Hindlimb muscle (tissue), 1 donor: ENCODE data around the gene C6orf120. TPM values are rescaled to one million over a fixed set of nuclear protein-coding genes. Genes with fewer than 3 reads are reported as not detected.
"Not testable (repeated sequence)": the region's sequence is repeated elsewhere in the genome, so short reads cannot be mapped to it uniquely, and the experiment has no call there.

Source experiments
- DNase-seq: peaks from one replicate; pipeline ENCODE4 v3.0.0-alpha.2; 2013
- polyA plus RNA-seq: library from polyadenylated mRNA; unstranded; fragments of 120-200 nt; gene quantifications from one replicate; pipeline ENCODE4 v1.2.1, GENCODE V29; 2013; ENCODE audit not compliant: insufficient read length

Gene C6orf120
- polyA plus RNA-seq, 1 donor, result 28.0 TPM

DNA sequence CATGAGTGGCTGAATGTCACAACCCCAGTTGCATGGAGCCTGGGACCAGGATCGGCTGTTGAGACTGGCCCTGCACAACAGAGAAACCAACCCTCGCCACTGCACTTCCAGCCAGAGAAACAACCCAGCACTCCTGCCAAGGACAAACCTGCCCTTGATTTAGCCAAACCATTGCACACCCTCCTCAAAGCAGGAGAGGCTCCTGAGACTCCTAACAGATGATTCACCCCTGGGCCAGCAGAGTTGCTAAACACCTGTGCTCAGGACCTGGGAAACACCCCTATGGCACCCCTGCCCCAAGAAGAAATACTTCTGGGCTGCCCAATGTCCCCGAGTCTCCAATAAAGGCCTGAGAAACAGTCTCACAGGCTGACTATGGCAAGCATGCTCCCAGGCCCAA, 17.9 kb upstream of the C6orf120 start:
- DNase-seq, result no peak

DNA sequence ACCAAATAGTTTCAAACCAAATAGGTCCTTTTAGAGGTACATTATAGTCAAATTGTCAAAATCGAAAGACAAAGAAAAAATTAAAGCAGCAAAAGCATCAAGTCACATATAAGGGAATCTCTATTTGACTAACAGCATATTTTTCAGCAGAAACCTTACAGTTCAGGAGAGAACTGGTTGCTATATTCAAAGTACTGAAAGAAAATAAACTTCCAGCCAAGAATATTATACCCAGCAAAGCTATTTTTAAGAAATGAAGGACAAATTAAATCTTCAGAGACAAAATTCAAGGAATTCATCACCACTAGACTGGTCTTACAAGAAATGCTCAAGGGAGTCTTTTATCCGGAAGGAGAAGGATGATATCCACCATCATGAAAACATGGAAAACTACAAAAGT, 16.1 kb upstream of the C6orf120 start:
- no peak for DNase-seq

DNA sequence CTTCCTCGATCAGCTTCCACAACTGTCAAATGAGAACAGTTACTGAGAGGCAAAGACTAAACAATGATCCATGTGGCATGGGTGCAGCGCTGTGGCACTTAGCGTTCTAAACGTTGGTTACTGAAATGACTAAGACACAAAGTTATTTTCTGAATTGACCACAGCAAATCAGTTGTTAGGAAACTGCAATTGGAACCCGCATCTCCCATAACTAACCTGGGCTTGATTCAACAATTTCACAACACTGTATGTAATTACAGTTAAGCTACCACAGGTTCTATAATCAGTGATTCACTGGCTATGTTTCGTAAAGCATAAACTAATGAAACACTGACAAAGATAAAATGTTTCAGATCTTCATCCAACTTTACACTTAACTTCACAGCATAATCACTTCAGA, 12.6 kb upstream of the C6orf120 start:
- no peak for DNase-seq

DNA sequence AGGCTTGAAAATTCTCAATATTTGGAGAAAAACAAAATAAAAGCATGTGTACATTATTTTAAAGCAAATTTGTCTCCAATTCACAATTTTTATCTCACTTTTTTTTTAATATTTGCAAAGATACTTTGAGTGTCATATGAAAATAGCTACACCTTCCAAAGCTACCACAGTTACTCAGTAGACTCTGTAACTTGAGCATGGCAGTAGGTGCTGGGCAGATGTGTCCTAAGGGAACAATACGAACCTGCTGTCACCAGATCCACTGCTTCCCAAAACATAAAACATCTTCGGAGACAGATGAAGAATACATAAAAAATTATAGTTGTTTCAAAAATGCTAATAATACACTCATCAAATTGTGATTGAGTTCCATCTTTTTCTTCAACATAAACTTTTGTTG, 10.7 kb upstream of the C6orf120 start:
- no peak for DNase-seq

DNA sequence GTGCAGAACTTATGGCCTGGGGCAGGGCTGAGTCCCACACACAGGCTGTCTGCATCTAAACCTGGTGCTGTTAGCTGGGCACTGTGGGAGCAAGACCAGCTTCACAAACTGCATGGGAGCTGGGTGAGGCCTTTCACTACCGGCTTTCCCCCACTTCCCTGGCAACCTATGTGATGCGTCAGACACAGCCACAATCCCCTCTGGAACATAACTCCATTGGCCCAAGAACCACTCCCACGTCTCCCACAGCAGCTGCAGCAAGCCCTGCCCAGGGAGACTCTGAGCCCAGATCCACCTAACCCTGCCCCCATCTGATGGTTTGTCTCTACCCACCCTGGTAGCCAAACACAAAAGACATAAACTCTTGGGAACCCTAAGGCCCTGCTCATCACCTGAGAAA, 9.4 kb upstream of the C6orf120 start:
- DNase-seq, result no peak

DNA sequence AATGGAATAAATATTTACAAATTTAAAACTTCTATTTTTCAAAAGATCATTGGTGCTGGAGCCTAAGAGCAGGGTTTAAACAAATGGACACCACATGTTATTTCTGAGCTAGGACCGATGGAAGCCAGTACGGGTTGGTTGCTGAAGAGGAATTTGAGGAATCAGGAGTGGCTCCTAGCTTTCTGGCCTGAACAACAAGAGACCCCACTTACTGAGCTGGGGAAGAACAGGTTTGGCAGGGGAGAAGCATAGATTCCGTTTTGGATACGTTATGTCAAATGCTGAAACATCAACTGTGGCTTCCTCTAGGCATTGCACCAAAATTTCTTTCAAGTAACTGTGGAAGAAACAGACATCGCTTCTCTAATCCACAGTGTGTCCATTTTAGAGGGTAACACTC, 6.8 kb upstream of the C6orf120 start:
- no peak for DNase-seq

DNA sequence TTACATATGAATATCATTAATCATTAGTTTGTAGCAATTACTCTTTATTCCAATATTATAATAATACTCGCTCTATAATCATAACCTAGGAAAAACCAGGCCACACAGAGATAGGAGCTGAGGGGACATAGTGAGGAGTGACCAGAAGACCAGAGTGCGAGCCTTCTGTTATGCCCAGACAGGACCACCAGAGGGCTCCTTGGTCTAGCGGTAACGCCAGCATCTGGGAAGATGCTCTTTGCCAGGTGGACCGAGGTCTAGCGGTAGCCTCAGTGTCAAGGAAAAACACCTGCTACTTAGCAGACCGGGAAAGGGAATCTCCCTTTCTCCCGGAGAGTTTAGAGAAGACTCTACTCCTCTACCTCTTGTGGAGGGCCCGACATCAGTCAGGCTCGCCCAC, 4.8 kb upstream of the C6orf120 start:
- DNase-seq, result not testable (repeated sequence)

DNA sequence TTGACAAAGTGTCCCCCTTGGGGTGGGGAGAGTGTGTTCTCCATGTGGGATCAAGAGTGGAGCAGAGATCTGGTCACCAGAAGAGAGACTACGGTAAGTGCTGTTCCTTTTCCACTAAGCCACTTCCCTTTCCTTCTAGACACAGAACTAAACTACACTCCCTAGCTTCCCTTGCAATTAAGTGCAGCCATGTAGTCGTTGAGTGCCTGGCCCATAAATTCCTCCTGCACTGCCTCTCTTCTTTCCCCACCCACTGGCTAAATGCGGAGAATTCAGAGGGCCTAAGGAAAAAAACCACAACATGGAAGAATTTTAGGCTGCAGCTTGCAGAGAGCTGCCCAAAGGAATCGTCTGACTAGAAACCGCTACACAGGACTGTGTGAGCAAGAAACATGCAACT, 1.6 kb upstream of the C6orf120 start:
- DNase-seq, result no peak

DNA sequence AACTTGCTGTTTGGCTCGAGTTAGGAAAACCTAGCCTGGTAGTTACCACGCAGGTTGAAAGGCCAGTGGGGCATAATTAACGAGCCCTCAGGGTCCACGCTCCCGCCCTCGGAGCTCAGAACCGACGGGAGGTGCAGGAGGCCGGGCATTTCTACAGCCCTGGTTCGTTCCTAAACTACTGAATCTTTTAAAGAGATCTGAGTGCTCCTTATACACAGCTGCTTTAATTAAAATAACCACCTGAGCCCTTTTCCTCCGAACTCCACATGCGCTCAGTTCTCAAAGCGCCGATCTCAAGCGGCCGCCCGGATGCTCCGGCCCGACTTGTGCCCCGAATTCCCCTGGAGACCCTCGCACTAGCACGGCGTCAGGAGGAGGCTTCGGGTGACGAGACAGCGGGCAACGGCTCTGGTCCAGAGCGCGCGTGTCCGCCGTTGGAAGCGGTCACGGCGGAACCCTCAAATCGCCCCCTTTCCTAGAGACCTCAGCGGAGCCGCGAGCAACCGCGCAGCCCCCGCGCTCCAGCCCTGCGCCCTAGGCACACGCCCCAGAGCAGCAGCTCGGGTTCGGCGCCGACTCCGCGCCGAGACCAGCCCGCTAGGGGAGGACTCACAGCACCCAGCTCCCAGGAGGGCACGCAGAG, 494 bp upstream of the C6orf120 start:
- no peak for DNase-seq

DNA sequence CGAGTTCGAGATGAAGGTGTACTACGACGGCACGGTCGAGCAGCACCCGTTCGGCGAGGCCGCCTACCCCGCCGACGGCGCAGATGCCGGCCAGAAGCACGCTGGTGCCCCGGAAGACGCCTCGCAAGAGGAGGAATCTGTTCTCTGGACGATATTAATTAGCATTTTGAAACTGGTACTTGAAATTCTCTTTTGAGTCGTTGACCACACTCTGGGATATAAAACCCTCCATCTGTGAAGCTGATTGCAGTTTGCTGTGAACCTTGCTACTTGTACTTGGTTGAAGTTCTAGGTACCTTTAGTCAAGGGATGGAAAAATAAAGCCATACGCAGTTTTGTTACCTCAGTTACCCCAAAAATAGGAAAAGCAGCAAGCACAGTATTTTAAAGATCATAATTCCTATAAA, 917 bp downstream of the C6orf120 start:
- no peak for DNase-seq

DNA sequence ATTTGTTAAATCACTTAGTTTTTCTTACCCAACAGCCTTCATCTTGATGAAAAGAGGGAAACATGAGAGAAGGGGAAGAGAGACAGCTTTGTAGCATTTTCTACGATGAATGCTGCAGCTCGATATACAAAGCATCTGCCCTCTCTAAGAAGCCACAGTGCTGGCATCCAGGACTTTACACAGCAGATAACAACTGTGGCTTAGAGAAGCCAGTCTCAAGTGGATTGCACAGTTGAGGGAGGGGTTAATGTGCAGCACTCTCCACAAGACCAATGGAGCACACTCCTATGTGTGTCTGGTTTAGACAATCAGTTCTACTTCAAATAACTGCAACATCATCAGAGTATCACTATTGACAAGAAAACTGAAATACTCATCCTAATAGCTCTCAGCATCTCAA, 5.8 kb downstream of the C6orf120 start:
- no peak for DNase-seq

DNA sequence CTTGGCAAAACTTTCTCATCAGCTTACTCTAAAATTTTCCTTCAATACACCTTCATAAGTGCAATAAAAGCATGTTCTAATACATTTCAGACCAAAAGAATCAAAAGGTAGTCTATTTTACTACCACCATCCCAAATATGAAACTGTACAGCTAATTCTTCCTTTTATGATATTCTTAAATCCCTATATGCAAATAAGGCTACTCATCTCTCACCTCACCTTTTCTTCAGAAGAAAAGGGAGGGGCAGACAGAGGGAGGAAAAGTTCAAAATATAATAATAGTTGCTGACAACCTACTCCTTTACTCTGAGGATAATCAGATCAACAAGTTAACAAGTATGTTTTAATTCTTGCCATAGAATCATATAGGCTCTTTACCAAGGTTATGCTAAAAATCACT, 7.4 kb downstream of the C6orf120 start:
- no peak for DNase-seq

DNA sequence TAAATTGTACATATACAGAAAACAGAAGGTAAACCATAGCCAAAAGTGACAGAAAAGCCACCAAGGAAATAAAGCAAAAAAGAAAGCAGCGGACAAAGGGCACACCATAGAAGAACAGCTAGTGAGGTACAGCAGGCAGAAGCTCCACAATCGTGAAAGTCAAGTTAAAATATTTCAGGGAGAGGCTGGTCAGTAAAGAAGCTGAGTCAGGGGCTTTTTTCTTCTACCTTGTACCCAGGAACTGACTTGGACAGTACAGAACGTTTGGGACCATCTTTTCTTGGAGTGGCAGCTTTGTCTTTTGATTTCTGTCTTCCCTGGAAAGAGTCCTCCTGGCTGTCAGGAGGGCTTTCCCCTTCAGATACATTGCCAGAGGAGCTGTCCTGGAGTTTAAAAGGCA, 8.1 kb downstream of the C6orf120 start:
- DNase-seq, result no peak

DNA sequence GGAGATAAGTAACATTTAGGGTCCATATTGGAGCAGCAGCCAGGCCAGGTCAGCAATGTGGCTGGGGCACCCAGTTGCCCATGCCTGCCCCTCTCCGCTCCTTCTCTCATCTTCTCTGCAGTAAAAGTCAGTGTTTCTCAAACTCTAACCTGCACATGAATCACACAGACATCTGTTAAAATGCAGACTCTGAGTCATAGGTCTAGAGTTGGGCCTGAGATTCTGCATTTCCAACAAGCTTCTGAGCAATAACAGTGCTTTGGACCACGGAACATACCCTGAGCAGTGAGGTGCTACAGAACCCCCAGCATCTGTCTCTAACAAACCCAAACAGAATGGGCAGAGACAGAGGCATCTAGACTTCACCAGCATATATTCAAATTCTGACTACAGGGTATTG, 12.3 kb downstream of the C6orf120 start:
- no peak for DNase-seq

DNA sequence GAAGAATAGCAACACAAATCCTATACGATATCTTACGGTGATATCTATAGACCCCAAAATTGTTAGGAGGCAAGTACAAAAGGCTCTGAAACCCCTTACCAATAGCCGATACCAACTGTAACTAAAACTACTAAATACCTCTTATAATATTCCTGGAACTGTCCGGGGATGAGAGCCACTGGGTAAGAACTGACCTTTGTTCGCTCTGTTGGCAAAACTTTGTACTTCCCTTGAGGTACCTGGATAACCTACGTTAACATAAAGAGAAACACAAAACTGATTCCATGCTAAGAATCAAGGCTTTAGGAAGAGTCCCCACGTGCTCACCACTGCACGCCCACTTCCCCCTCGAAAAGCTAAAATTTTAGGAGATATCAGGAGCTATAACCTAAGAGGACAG, 12.7 kb downstream of the C6orf120 start:
- no peak for DNase-seq

DNA sequence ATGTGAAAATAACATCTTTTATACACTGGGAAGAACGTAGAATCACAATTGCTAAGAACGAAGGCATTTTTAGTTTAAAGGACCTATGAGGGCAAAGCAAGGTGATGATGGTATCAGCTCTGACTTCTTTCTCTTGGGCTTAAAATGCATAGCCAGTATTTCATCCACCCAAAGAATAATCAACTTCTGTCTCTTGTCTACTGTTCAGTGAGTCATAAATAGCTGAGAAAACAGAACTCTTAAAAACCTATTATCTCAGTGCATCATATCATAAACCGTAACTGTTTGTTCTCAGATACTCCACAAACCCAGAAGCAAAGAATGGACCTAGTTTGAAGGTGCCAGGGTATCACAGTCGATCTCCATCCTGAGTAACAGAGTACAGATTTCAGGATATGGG, 17.2 kb downstream of the C6orf120 start:
- DNase-seq, result no peak

DNA sequence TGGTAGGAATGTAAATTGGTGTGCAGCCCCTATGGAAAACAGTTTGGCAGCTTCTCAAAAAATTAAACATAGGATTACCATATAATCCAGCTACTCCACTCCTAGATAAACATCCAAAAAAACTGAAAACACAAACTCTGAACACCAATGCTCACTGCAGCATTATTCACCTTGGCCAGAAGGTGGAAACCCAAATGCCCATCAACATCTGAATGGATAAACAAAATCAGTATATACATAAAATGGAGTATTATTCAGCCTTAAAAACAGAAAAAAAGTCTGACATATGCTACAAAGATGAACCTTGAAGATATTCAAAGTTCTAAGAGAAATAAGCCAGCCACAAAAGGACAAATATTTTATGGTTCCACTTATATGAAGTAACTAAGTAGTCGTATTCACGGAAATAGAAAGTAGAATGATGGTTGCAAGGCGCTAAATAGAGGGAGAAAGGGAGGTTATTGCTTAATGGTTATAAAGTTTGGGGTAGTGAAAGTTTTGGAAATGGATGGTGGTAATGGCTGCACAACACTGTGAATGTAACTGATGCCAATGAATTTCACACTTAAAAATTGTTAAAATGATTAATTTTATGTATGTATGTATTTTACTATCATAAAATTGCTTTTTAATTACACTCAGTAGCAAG, 18.4 kb downstream of the C6orf120 start:
- DNase-seq, result no peak

DNA sequence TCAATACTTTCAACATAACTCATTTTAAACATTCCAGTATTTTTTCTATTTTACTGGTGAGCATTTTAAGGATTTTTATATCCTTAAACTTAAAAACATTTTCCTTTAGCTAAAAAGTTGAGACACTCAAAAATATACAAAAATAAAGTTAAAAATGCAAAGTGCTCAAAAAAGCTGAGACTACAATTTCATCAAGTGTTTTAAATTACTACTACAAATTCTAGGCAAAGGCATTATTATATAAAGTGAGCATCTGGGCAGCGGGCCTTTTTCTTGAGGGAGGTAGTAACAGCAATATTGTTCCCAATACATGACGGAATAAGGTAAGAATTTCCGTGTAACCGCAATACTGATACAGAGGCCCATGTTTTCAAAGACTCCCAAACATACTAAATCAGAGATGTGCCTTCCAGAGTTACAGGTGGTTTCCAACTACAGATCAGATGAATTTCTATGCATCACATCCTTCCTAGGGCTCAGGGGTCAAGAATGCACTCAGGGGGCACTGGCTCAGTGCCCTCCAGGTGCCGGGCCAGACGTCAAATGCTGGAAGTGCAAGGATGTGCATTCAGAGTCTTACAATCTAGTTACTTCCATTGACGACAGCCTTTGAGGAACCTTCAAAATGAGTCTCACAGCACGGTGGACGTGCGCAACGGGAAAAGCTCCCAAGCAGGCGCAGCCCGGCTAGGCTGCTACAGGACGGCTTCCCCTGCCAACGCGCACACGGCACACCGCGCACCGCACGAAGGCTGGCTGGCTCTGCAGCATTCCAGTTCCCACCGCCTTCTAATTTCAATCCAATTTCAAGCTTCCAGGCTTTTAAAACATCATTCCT, 20.7 kb downstream of the C6orf120 start:
- peak; percentile 50 for DNase-seq

DNA sequence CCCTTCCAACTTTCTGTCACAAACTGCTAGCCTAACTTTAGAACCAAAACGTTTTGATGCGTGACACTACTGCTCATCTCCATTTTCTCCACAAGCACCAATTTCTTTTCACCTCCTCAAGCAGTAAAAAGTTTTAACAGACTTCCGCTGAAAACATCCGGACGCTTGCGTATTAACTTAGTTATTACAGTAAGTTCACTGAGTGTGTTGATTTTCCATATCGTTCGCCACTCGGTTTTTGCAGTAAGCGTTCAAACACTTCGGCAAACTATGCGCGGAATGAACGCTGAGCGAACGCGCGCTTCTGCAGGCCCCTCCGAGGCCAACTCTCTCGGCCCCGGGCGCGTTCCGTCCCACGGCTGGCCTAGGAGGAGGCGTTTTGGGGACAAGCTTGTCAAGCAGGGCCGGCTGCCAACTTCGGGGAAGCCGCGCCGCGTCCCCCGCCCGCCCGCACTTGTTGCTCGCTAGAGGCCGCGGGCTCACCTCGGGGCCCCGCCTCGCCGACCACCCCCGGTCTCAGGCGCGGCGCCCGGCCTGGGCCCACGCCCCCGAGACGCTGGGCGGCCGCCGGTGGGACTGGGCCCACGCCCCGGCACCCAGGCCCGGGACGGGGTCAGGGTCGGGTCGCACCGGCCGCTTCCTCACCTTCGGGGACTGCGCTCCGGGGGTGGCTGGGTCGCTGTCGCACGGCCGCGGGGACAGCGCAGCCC, 21.4 kb downstream of the C6orf120 start:
- peak; percentile 72 for DNase-seq

DNA sequence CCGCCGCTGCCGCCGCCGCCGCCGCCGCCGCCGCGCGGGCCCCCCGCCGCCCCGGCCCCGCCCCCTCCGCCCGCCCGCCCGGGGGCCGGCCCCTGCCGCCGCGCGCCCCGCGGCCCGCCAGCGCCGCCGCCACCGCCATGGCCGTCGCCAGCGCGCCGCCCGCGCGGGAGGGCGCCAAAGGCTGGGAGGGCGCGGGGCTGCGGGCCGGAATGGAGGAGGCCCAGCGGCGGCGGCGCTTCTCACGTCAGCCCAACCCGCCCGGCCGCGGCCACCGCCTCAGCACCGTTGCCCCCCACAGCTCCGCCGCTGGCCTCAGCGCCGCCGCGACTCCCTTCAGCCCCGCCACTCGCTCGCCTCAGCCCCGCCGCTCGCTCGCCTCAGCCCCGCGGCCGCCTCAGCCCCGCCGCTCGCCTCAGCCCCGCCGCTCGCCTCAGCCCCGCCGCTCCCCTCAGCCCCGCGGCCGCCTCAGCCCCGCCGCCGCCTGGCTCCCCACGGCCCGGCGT, 22.1 kb downstream of the C6orf120 start:
- DNase-seq, result peak; percentile 48

DNA sequence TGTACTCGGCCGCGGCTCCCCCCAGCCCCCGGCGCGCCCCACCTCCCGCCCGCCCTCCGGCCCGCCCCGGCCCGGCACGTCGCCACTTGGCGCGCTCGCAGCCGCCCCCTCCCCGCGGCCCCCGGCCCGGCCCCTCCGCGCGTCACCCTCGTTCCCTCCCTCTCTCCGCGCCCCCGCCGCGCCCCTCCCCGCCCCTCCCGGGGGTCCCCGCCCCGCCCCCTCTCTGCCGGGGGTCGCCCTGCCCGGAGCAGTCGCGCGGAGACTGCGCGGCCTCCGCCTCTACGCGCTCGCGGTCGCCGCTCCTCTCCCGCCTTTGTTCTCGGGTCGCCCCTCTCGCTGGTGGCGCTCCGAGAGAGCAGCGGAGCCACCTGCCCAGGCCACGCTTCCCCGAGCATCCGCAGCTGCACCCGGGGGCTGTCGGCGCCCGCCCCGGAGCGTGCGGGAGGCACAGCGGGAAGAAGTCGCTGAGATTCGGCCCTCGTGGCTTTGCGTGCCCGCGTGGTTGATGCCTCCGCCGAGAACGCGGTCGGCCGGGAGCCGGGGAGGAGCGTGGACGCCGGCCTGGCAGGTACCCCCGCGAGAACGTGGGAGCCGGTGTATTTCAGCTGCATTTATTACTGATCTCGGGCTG, 22.7 kb downstream of the C6orf120 start, which contains the start of gene PHF10:
Gene PHF10 (minus strand): TSS at position 7 of the 631 bp plus-strand sequence. CDS start 569 bp downstream, outside the sequence.
- DNase-seq, result peak; percentile 74
